ENCODE data around the gene RGS6.

DNA sequence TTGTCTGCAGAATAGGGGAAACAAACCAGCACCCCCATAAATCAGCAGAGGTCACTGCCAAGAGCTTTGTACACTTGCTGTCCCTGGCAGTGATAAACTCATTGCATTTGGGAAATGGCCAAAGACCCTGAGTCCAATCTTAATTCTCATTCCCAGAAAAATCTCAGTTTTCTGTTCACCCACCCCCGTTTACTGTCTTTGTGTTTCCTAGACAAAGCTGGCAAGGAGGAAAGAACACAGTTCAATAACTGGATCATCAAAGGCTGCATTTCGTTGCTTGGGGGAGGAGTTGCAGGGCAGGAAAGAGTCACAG lies 596.6 kb downstream of the RGS6 start:
- TF ChIP-seq, protein P1, sequence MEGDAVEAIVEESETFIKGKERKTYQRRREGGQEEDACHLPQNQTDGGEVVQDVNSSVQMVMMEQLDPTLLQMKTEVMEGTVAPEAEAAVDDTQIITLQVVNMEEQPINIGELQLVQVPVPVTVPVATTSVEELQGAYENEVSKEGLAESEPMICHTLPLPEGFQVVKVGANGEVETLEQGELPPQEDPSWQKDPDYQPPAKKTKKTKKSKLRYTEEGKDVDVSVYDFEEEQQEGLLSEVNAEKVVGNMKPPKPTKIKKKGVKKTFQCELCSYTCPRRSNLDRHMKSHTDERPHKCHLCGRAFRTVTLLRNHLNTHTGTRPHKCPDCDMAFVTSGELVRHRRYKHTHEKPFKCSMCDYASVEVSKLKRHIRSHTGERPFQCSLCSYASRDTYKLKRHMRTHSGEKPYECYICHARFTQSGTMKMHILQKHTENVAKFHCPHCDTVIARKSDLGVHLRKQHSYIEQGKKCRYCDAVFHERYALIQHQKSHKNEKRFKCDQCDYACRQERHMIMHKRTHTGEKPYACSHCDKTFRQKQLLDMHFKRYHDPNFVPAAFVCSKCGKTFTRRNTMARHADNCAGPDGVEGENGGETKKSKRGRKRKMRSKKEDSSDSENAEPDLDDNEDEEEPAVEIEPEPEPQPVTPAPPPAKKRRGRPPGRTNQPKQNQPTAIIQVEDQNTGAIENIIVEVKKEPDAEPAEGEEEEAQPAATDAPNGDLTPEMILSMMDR (IDR thresholded peaks at IDR 0.05; ENCODE audit: low read depth, low read length, poor library complexity, severe bottlenecking): no peak
- no peak for TF ChIP-seq EZH2phosphoT487 (IDR thresholded peaks at IDR 0.05; ENCODE audit: borderline replicate concordance, low read length)

Data from DOHH2 (cell line).